GM21619 (cell line): Measurements from ENCODE around the gene SRP68.
"Not testable (repeated sequence)": the region's sequence is repeated elsewhere in the genome, so short reads cannot be mapped to it uniquely, and the experiment has no call there.

Experiments
- ATAC-seq: cut with Tn5 transposase; IDR thresholded peaks from one replicate; pipeline ENCODE4 v1.9.1; 2021; ENCODE audit not compliant: unreplicated experiment

Gene SRP68

GRCh38 chr17:76076765-76077583 lies 4.7 kb upstream of the SRP68 start:
- no peak for ATAC-seq

- ATAC-seq = no peak
Measured at GRCh38 chr17:76076146-76076764, 3.9 kb upstream of the SRP68 start.

- ATAC-seq = no peak
Measured at GRCh38 chr17:76075364-76076145, 3.2 kb upstream of the SRP68 start.

- ATAC-seq = no peak
Measured at GRCh38 chr17:76074390-76075363, 2.4 kb upstream of the SRP68 start, which contains the start of gene GALR2. TSS of gene GALR2 (plus strand) at chr17:76074781. CDS start at chr17:76074884, 103 bp downstream.

GRCh38 chr17:76071531-76072147 lies 678 bp downstream of the SRP68 start:
- no peak for ATAC-seq

- ATAC-seq = no peak
Measured at GRCh38 chr17:76065775-76066174, 6.5 kb downstream of the SRP68 start.

GRCh38 chr17:76063875-76064546 lies 8.3 kb downstream of the SRP68 start:
- no peak for ATAC-seq

GRCh38 chr17:76058264-76058663 lies 14.1 kb downstream of the SRP68 start:
- ATAC-seq = not testable (repeated sequence)

GRCh38 chr17:76056882-76057281 lies 15.4 kb downstream of the SRP68 start:
- no peak for ATAC-seq

- no peak for ATAC-seq
Measured at GRCh38 chr17:76054112-76054476, 18.2 kb downstream of the SRP68 start.

- ATAC-seq = no peak
Measured at GRCh38 chr17:76053246-76054111, 18.8 kb downstream of the SRP68 start.

GRCh38 chr17:76051561-76051960 lies 20.8 kb downstream of the SRP68 start:
- ATAC-seq = no peak

- no peak for ATAC-seq
Measured at GRCh38 chr17:76050538-76051467, 21.5 kb downstream of the SRP68 start.

GRCh38 chr17:76049836-76050537 lies 22.3 kb downstream of the SRP68 start:
- ATAC-seq = no peak

- ATAC-seq = no peak
Measured at GRCh38 chr17:76049239-76049638, 23.1 kb downstream of the SRP68 start.

- no peak for ATAC-seq
Measured at GRCh38 chr17:76048711-76049110, 23.6 kb downstream of the SRP68 start.

GRCh38 chr17:76048025-76048605 lies 24.2 kb downstream of the SRP68 start:
- no peak for ATAC-seq
